GM21786 (cell line): ENCODE results near the gene AKT3.
A peak's percentile ranks its signal among the peaks of the same experiment; 100 is the strongest.

Experiments used
- ATAC-seq: cut with Tn5 transposase; IDR thresholded peaks from one replicate; pipeline ENCODE4 v1.9.1; 2021; ENCODE audit not compliant: unreplicated experiment

AKT3 gene

GRCh38 chr1:243732637-243733036 is 117.4 kb downstream of the AKT3 start:
- no peak for ATAC-seq

- no peak for ATAC-seq
These were observed 117.9 kb downstream of the AKT3 start for GRCh38 chr1:243731974-243732625.

- no peak for ATAC-seq
These were observed 118.6 kb downstream of the AKT3 start for GRCh38 chr1:243731301-243731891.

GRCh38 chr1:243730487-243731150 is 119.4 kb downstream of the AKT3 start:
- ATAC-seq, result no peak

GRCh38 chr1:243729956-243730355 is 120.1 kb downstream of the AKT3 start:
- no peak for ATAC-seq

GRCh38 chr1:243727503-243728203 is 122.4 kb downstream of the AKT3 start:
- ATAC-seq, result peak; percentile 81

GRCh38 chr1:243726806-243727502 is 123.1 kb downstream of the AKT3 start:
- peak; percentile 15 for ATAC-seq

GRCh38 chr1:243725846-243726245 is 124.2 kb downstream of the AKT3 start:
- no peak for ATAC-seq

- no peak for ATAC-seq
These were observed 125.0 kb downstream of the AKT3 start for GRCh38 chr1:243725075-243725474.

- ATAC-seq, result no peak
These were observed 126.5 kb downstream of the AKT3 start for GRCh38 chr1:243723458-243724043.

- ATAC-seq, result no peak
These were observed 127.0 kb downstream of the AKT3 start for GRCh38 chr1:243723050-243723449.

GRCh38 chr1:243719476-243719875 is 130.6 kb downstream of the AKT3 start:
- no peak for ATAC-seq

- no peak for ATAC-seq
These were observed 131.2 kb downstream of the AKT3 start for GRCh38 chr1:243718893-243719292.

GRCh38 chr1:243718022-243718421 is 132.0 kb downstream of the AKT3 start:
- ATAC-seq, result no peak

GRCh38 chr1:243716906-243717305 is 133.1 kb downstream of the AKT3 start:
- ATAC-seq, result no peak

- no peak for ATAC-seq
These were observed 134.8 kb downstream of the AKT3 start for GRCh38 chr1:243715285-243715684.

- ATAC-seq, result no peak
These were observed 136.4 kb downstream of the AKT3 start for GRCh38 chr1:243713470-243714186.

GRCh38 chr1:243712941-243713340 is 137.1 kb downstream of the AKT3 start:
- no peak for ATAC-seq

GRCh38 chr1:243712242-243712641 is 137.8 kb downstream of the AKT3 start:
- ATAC-seq, result no peak

- ATAC-seq, result no peak
These were observed 139.6 kb downstream of the AKT3 start for GRCh38 chr1:243710467-243710866.
